Vagina (tissue), 2 donors: Measurements from ENCODE around the gene PPP2R3B. TPM values are rescaled to one million over a fixed set of nuclear protein-coding genes. Genes with fewer than 3 reads are reported as not detected.

Experiments
- DNase-seq, 2 donors: peaks; one replicate each; pipeline ENCODE4 v3.0.0-alpha.2; 2017; ENCODE audit errors: extremely low spot score in 2 of 2
- H3K27ac ChIP-seq: fragments of 200-600 bp; sonication (generic); one replicate; pipeline ENCODE4 v1.5.1; 2019
- H3K27me3 ChIP-seq: fragments of 200-600 bp; sonication (generic); one replicate; pipeline ENCODE4 v1.5.1; 2019
- H3K36me3 ChIP-seq, 2 donors: fragments of 200-600 bp; sonication (generic); one replicate each; pipeline ENCODE4 v1.5.1; 2017 to 2019
- H3K4me1 ChIP-seq: fragments of 200-600 bp; sonication (generic); one replicate; pipeline ENCODE4 v1.5.1; 2019
- H3K4me3 ChIP-seq, 2 donors: fragments of 200-600 bp; sonication (generic); 1 replicate in 1 of 2; 2 replicates in 1 of 2; pipeline ENCODE4 v1.5.1; 2016 to 2019
- H3K9me3 ChIP-seq: fragments of 200-600 bp; sonication (generic); one replicate; pipeline ENCODE4 v1.5.1; 2019
- CTCF ChIP-seq, 3 experiments: fragments of 450-650 bp in 2 of 3; fragments of 200-600 bp in 1 of 3; sonication (generic) in 1 of 3; IDR thresholded peaks; one replicate each; pipeline ENCODE4 v1.5.1; 2017 to 2019; ENCODE audit warnings: antibody characterized with exemption in 3 of 3, mild to moderate bottlenecking in 2 of 3, moderate library complexity in 2 of 3
- POLR2A ChIP-seq, 2 donors: fragments of 450-650 bp; IDR thresholded peaks; one replicate each; pipeline ENCODE4 v1.6.1; 2017; ENCODE audit warnings: antibody characterized with exemption in 2 of 2, mild to moderate bottlenecking in 2 of 2, moderate library complexity in 2 of 2
- POLR2AphosphoS5 ChIP-seq, 2 donors: sonication (generic); formaldehyde crosslinking; IDR thresholded peaks; one replicate each; pipeline ENCODE4 v1.9.0; 2017; ENCODE audit warnings: antibody characterized with exemption in 2 of 2, mild to moderate bottlenecking in 2 of 2, low read depth in 1 of 2; ENCODE audit not compliant: insufficient read depth in 1 of 2
- intact Hi-C: fragments of 100-400 bp; cut with DNase I; formaldehyde crosslinking; loops from one replicate; pipeline ENCODE4 v1.15.1; 2023
- total RNA-seq: library from RNA; depleted of rRNA; stranded (reverse); fragments of >200 nt; gene quantifications from one replicate; pipeline ENCODE4 v1.2.3, GENCODE V29; 2016

Gene PPP2R3B
- total RNA-seq, 1 donor from 2014 or later: 28.5 TPM

- TF ChIP-seq POLR2A (IDR thresholded peaks at IDR 0.05) (no peak), CTCF (IDR thresholded peaks at IDR 0.05) (no peak), POLR2AphosphoS5 (IDR thresholded peaks at IDR 0.05; ENCODE audit: insufficient read depth in 1 of 2, low read depth in 1 of 2) (no peak)
- no peak for DNase-seq
- no peaks in the 10 kb centered on the region for H3K27me3 ChIP-seq
- intact Hi-C loops: no loop called here
- H3K4me3 ChIP-seq: no peak overlapping the region
- H3K27ac ChIP-seq: no peak overlapping the region
- H3K9me3 ChIP-seq: no peaks in the 10 kb centered on the region
- H3K4me1 ChIP-seq: no peaks in the 10 kb centered on the region
- peaks cover 0 to 19% of the 10 kb centered on the region in 2 donors for H3K36me3 ChIP-seq
Observed at GRCh38 chrX:349196-349595, 37.5 kb downstream of the PPP2R3B start.

GRCh38 chrX:348461-349117 is 38.1 kb downstream of the PPP2R3B start:
- Histone ChIP-seq H3K27me3 (no peaks in the 10 kb centered on the region), H3K4me3 (no peak overlapping the region), H3K27ac (no peak overlapping the region), H3K4me1 (no peaks in the 10 kb centered on the region), H3K36me3 (peaks cover 0 to 19% of the 10 kb centered on the region in 2 donors), H3K9me3 (no peaks in the 10 kb centered on the region)
- intact Hi-C loops: no loop called here
- TF ChIP-seq POLR2AphosphoS5 (IDR thresholded peaks at IDR 0.05; ENCODE audit: insufficient read depth in 1 of 2, low read depth in 1 of 2) (no peak), POLR2A (IDR thresholded peaks at IDR 0.05) (no peak), CTCF (IDR thresholded peaks at IDR 0.05) (no peak)
- no peak for DNase-seq

GRCh38 chrX:347351-348117 is 39.2 kb downstream of the PPP2R3B start:
- Histone ChIP-seq H3K27me3 (no peaks in the 10 kb centered on the region), H3K36me3 (peaks cover 0 to 19% of the 10 kb centered on the region in 2 donors), H3K4me1 (no peaks in the 10 kb centered on the region), H3K4me3 (no peak overlapping the region), H3K9me3 (no peaks in the 10 kb centered on the region), H3K27ac (no peak overlapping the region)
- no peak for DNase-seq
- no peak for TF ChIP-seq POLR2A (IDR thresholded peaks at IDR 0.05)
- TF ChIP-seq CTCF (IDR thresholded peaks at IDR 0.05): no peak
- no peak for TF ChIP-seq POLR2AphosphoS5 (IDR thresholded peaks at IDR 0.05; ENCODE audit: insufficient read depth in 1 of 2, low read depth in 1 of 2)
- intact Hi-C loops: no loop called here

GRCh38 chrX:346034-346813 is 40.5 kb downstream of the PPP2R3B start:
- no peak overlapping the region for H3K27ac ChIP-seq
- H3K4me1 ChIP-seq: no peaks in the 10 kb centered on the region
- intact Hi-C loops: no loop called here
- DNase-seq: no peak
- H3K36me3 ChIP-seq: peaks cover 0 to 19% of the 10 kb centered on the region in 2 donors
- TF ChIP-seq POLR2AphosphoS5 (IDR thresholded peaks at IDR 0.05; ENCODE audit: insufficient read depth in 1 of 2, low read depth in 1 of 2) (no peak), CTCF (IDR thresholded peaks at IDR 0.05) (no peak), POLR2A (IDR thresholded peaks at IDR 0.05) (no peak)
- no peak overlapping the region for H3K4me3 ChIP-seq
- H3K27me3 ChIP-seq: no peaks in the 10 kb centered on the region
- no peaks in the 10 kb centered on the region for H3K9me3 ChIP-seq
